Mesenteric fat pad (tissue), 1 donor: ENCODE data around the gene ZNF385D. TPM values are rescaled to one million over a fixed set of nuclear protein-coding genes. Genes with fewer than 3 reads are reported as not detected.

Source experiments
- DNase-seq: peaks from one replicate; pipeline ENCODE4 v3.0.0-alpha.2; 2020; ENCODE audit warnings: low spot score
- total RNA-seq: library from RNA; stranded (reverse); fragmentation: NEBNext Ultra II Directional; extraction: Animal tissue kit (Norgen Biotek cat#: 25700); gene quantifications from one replicate; pipeline ENCODE4 v1.2.1, GENCODE V29; 2021
- donor health status: DM: yes; HTN: yes; CAD: no.

ZNF385D gene
- total RNA-seq, 1 donor from 2014 or later = 18.5 TPM

- DNase-seq = no peak
Observed at GRCh38 chr3:21613372-21614070, 137.5 kb downstream of the ZNF385D start.

- DNase-seq = no peak
Observed at GRCh38 chr3:21601178-21601577, 149.8 kb downstream of the ZNF385D start.

- no peak for DNase-seq
Observed at GRCh38 chr3:21599890-21600289, 151.1 kb downstream of the ZNF385D start.

- DNase-seq = no peak
Observed at GRCh38 chr3:21592828-21593227, 158.2 kb downstream of the ZNF385D start.

GRCh38 chr3:21587894-21588293, 163.1 kb downstream of the ZNF385D start:
- no peak for DNase-seq

GRCh38 chr3:21585216-21585740, 165.7 kb downstream of the ZNF385D start:
- no peak for DNase-seq

- DNase-seq = no peak
Observed at GRCh38 chr3:21573291-21573690, 177.7 kb downstream of the ZNF385D start.

- DNase-seq = no peak
Observed at GRCh38 chr3:21564531-21564930, 186.5 kb downstream of the ZNF385D start.

GRCh38 chr3:21562243-21562642, 188.8 kb downstream of the ZNF385D start:
- DNase-seq = no peak

- no peak for DNase-seq
Observed at GRCh38 chr3:21561472-21561871, 189.5 kb downstream of the ZNF385D start.

GRCh38 chr3:21551019-21551418, 200.0 kb downstream of the ZNF385D start:
- no peak for DNase-seq

- no peak for DNase-seq
Observed at GRCh38 chr3:21544076-21544462, 206.9 kb downstream of the ZNF385D start.

GRCh38 chr3:21543380-21544075, 207.5 kb downstream of the ZNF385D start:
- no peak for DNase-seq

- peak; percentile 81 for DNase-seq
Observed at GRCh38 chr3:21542656-21543379, 208.2 kb downstream of the ZNF385D start.

GRCh38 chr3:21540265-21540664, 210.7 kb downstream of the ZNF385D start:
- DNase-seq = no peak

- DNase-seq = no peak
Observed at GRCh38 chr3:21534462-21534861, 216.5 kb downstream of the ZNF385D start.

GRCh38 chr3:21533002-21533401, 218.0 kb downstream of the ZNF385D start:
- DNase-seq = no peak

- no peak for DNase-seq
Observed at GRCh38 chr3:21531909-21532308, 219.1 kb downstream of the ZNF385D start.

GRCh38 chr3:21528291-21528995, 222.6 kb downstream of the ZNF385D start:
- no peak for DNase-seq

- no peak for DNase-seq
Observed at GRCh38 chr3:21526461-21526860, 224.5 kb downstream of the ZNF385D start.

GRCh38 chr3:21524133-21524532, 226.9 kb downstream of the ZNF385D start:
- DNase-seq = no peak
